Measurements from ENCODE around the gene HLTF. TPM values are rescaled to one million over a fixed set of nuclear protein-coding genes. Genes with fewer than 3 reads are reported as not detected.
A peak's percentile ranks its signal among the peaks of the same experiment; 100 is the strongest.

Gene HLTF
- total and polyA plus RNA-seq, 2 of the 4 experiments (the other 2 are of a cell fraction): 12.6 to 39.1 TPM

DNA sequence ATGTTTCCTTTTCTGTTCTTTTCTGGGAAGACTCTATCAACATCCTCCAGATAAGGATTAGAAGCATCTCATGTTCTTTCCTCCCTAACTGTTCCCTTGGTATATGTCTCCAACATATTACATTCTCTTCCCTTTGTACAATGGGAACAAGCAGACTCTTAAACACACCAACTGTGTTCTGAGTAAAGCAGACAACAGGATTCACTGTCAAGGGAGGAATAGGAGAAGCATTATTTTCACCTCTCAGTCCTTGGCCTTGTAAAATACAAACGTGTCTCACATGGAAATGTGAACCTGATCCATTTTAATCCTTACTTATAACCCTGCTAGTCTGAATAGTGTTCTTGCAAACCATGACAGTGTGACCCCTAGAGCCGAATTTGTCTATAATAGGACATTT is 75.4 kb downstream of the HLTF start:
- ChIA-PET CTCF (no interaction called here), POLR2A (ENCODE audit: unreplicated experiment) (no interaction called here)
- Histone ChIP-seq H2AK9ac (replicated peaks; ENCODE audit: low read depth, low read length, poor library complexity) (no peak overlapping the region), H2BK120ac (ENCODE audit: low read depth, low read length) (peak overlapping the region; percentile 83), H3K14ac (replicated peaks; ENCODE audit: low read depth, low read length) (peak overlapping the region; percentile 80; the same call in 1 of the 2 replicates), H3K9ac (ENCODE audit: low read depth, low read length) (no peak overlapping the region; the same call in 1 of the 2 replicates), H4K5ac (ENCODE audit: low read depth, low read length) (peak overlapping the region; percentile 45; the same call in 1 of the 2 replicates), H3K23ac (ENCODE audit: low read depth, low read length) (peak overlapping the region; percentile 37), H3K4me2 (ENCODE audit: low read depth, low read length) (peak overlapping the region; percentile 44; the same call in 1 of the 2 replicates), H3K36me3 (ENCODE audit: control insufficient read depth, insufficient read depth, low read length) (peaks cover 23% of the 10 kb centered on the region), H4K91ac (ENCODE audit: insufficient read depth, low read depth, low read length) (peak overlapping the region; percentile 65), H3K9me3 (ENCODE audit: control insufficient read depth, insufficient read depth, low read length) (no peaks in the 10 kb centered on the region), H2BK5ac (ENCODE audit: low read depth, low read length, poor library complexity, severe bottlenecking) (peak overlapping the region; percentile 91), H2BK20ac (ENCODE audit: low read depth, low read length) (peak overlapping the region; percentile 74), H4K8ac (ENCODE audit: low read depth in 2 of 2, low read length in 2 of 2) (peak overlapping the region; percentile 13 to 65; a peak in 3 of 4 replicates), H3K79me1 (ENCODE audit: low read depth in 1 of 2, low read length in 2 of 2) (peaks cover 29 to 65% of the 10 kb centered on the region in 2 experiments), H3K56ac (ENCODE audit: extremely low read depth, insufficient read depth, low read length) (0 out of 2 replicates have a peak overlapping the region, but pooled peaks have one; percentile 37), H3K4me3 (ENCODE audit: insufficient read depth, low read depth, low read length) (no peak overlapping the region), H3K18ac (ENCODE audit: low read depth, low read length) (peak overlapping the region; percentile 74; the same call in 1 of the 2 replicates), H2AK5ac (ENCODE audit: low read depth, low read length) (peak overlapping the region; percentile 37; the same call in 1 of the 2 replicates), H4K20me1 (ENCODE audit: insufficient read depth, low read length) (no peaks in the 10 kb centered on the region), H3K4ac (ENCODE audit: low read depth, low read length) (peak overlapping the region; percentile 80; the same call in 1 of the 2 replicates), H3K27ac (ENCODE audit: insufficient read depth, low read length) (peak overlapping the region; percentile 18; the same call in 1 of the 2 replicates), H2AFZ (replicated peaks; ENCODE audit: low read length, poor library complexity) (no peak overlapping the region), H3K4me1 (ENCODE audit: control insufficient read depth, insufficient read depth, low read length) (peaks cover 26% of the 10 kb centered on the region), H3K9me1 (ENCODE audit: insufficient read depth, low read length) (peaks cover 33% of the 10 kb centered on the region), H3K27me3 (ENCODE audit: control insufficient read depth, insufficient read depth, low read length) (no peaks in the 10 kb centered on the region), H2BK15ac (ENCODE audit: low read depth, low read length) (peak overlapping the region; percentile 33)
- TF ChIP-seq CEBPB (IDR thresholded peaks at IDR 0.05; ENCODE audit: low read depth, low read length): no peak
- no peak for TF ChIP-seq RFX5 (IDR thresholded peaks at IDR 0.05; ENCODE audit: low read depth, low read length)
- TF ChIP-seq, protein P1, sequence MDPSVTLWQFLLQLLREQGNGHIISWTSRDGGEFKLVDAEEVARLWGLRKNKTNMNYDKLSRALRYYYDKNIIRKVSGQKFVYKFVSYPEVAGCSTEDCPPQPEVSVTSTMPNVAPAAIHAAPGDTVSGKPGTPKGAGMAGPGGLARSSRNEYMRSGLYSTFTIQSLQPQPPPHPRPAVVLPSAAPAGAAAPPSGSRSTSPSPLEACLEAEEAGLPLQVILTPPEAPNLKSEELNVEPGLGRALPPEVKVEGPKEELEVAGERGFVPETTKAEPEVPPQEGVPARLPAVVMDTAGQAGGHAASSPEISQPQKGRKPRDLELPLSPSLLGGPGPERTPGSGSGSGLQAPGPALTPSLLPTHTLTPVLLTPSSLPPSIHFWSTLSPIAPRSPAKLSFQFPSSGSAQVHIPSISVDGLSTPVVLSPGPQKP (IDR thresholded peaks at IDR 0.05; ENCODE audit: borderline replicate concordance, low read depth, low read length): no peak
- TF ChIP-seq CTCF (conservative IDR thresholded peaks at IDR 0.05; ENCODE audit: low read depth, low read length): no peak
- ATAC-seq (ENCODE audit: low read depth) (no peak), DNase-seq (no peak)
- dilution Hi-C loops (cut with HindIII; ENCODE audit: low sequenced_read_pairs, unreplicated experiment) (no loop called here), intact Hi-C loops (cut with micrococcal nuclease) (no loop called here), in situ Hi-C loops (cut with MboI; ENCODE audit: low sequenced_read_pairs) (no loop called here)
- no TSS peak for BruUV-seq (replicated peaks)
- 80% methylated on average over 1 of the region's 2 CpGs; no CpG with 5 or more reads in 1 of the 2 experiments for WGBS, 2 experiments (ENCODE audit: extremely low coverage in 2 of 2, insufficient read length in 1 of 2)

All from IMR-90 (cell line).